ENCODE data around the gene RAPGEF6.

- no peak for TF ChIP-seq POLR2AphosphoS5 (IDR thresholded peaks at IDR 0.05)
- TF ChIP-seq POLR2A (IDR thresholded peaks at IDR 0.05) = no peak
- TF ChIP-seq CTCF (IDR thresholded peaks at IDR 0.05) = no peak
- TF ChIP-seq EP300 (IDR thresholded peaks at IDR 0.05) = no peak
Observed at GRCh38 chr5:131627207-131627865, 7.7 kb downstream of the RAPGEF6 start.
